K562 (cell line): ENCODE measurements around the gene HOXB4. TPM values are rescaled to one million over a fixed set of nuclear protein-coding genes. Genes with fewer than 3 reads are reported as not detected.

ENCODE experiments used
- EGR1 ChIP-seq: fragments of 450-650 bp; conservative IDR thresholded peaks from 2 replicates; pipeline ENCODE4 v1.6.1; 2017; ENCODE audit warnings: mild to moderate bottlenecking
- KDM4B ChIP-seq, 2 experiments: fragments of 450-650 bp in 1 of 2; sonication (generic) in 1 of 2; IDR thresholded peaks; 2 replicates each; pipeline ENCODE4 v1.6.1; 2016 to 2017; ENCODE audit warnings: borderline replicate concordance in 2 of 2, antibody characterized with exemption in 1 of 2, low read depth in 1 of 2, mild to moderate bottlenecking in 1 of 2
- RBBP5 ChIP-seq: fragments of 200-600 bp; sonication (generic); IDR thresholded peaks from 2 replicates; pipeline ENCODE4 v1.6.1; 2012; ENCODE audit warnings: borderline replicate concordance, mild to moderate bottlenecking, low read length, control low read depth, inconsistent platforms; ENCODE audit not compliant: insufficient read depth, poor library complexity, severe bottlenecking
- SMARCE1 ChIP-seq: fragments of 450-650 bp; IDR thresholded peaks from 2 replicates; pipeline ENCODE4 v1.7.1; 2016; ENCODE audit warnings: mild to moderate bottlenecking
- ZFX ChIP-seq: sonication (generic); formaldehyde crosslinking; IDR thresholded peaks from 2 replicates; pipeline ENCODE4 v1.8.0; 2022; ENCODE audit warnings: mild to moderate bottlenecking, missing genetic modification reagents, moderate library complexity
- polyA plus RNA-seq, 8 experiments: library from polyadenylated mRNA; depleted of rRNA in 4 of 8; stranded (reverse) in 5 of 8; unstranded in 3 of 8; fragments of >200 nt; fragmentation: Nextera tagmentation in 2 of 8; fragmentation: Illumina TruSeq in 1 of 8; extraction: Ambion mirVana in 2 of 8; extraction: Trizol in 1 of 8; gene quantifications; 2 replicates each; pipeline versions ENCODE4 v1.2.1 to v1.2.3, GENCODE V29; 2011 to 2014; ENCODE audit warnings: inconsistent platforms in 1 of 8, missing spikeins in 1 of 8
- total RNA-seq, 7 experiments: library from RNA; depleted of rRNA in 6 of 7; stranded (reverse); fragments of >200 nt in 6 of 7; fragmentation: Illumina TruSeq in 2 of 7; extraction: Trizol in 2 of 7; gene quantifications; 2 replicates each; pipeline versions ENCODE4 v1.2.1 to v1.2.3, GENCODE V29; 2011 to 2021; ENCODE audit warnings: low replicate concordance in 1 of 7
- TF ChIP-seq, protein P1 (sequence below): fragments of 450-650 bp; IDR thresholded peaks from 2 replicates; pipeline ENCODE4 v1.6.1; 2017; ENCODE audit warnings: antibody characterized with exemption, mild to moderate bottlenecking
- TF ChIP-seq, protein P2 (sequence below), 2 experiments: fragments of 450-650 bp in 1 of 2; sonication (generic) in 1 of 2; formaldehyde crosslinking in 1 of 2; IDR thresholded peaks; 2 replicates each; pipeline versions ENCODE4 v1.7.1 to v1.9.0; 2016 to 2022; ENCODE audit warnings: inconsistent platforms in 1 of 2, mild to moderate bottlenecking in 1 of 2, missing genetic modification reagents in 1 of 2
- TF ChIP-seq, protein P3 (sequence below), 3 experiments: fragments of 200-800 bp in 1 of 3; sonication (Bioruptor generic) in 1 of 3; sonication (generic) in 1 of 3; formaldehyde crosslinking in 1 of 3; IDR thresholded peaks; 2 replicates each; pipeline versions ENCODE4 v1.6.1 to v1.8.0; 2016 to 2022; ENCODE audit warnings: mild to moderate bottlenecking in 2 of 3, missing compliant biosample characterization in 2 of 3, missing genetic modification characterization in 2 of 3, missing genetic modification reagents in 1 of 3

The HOXB4 gene
- total and polyA plus RNA-seq, 9 of the 15 experiments (the other 6 are each of a cell fraction or from before 2014, with no cell fraction given), result 1.6 to 34.9 (median 14.9) TPM

DNA sequence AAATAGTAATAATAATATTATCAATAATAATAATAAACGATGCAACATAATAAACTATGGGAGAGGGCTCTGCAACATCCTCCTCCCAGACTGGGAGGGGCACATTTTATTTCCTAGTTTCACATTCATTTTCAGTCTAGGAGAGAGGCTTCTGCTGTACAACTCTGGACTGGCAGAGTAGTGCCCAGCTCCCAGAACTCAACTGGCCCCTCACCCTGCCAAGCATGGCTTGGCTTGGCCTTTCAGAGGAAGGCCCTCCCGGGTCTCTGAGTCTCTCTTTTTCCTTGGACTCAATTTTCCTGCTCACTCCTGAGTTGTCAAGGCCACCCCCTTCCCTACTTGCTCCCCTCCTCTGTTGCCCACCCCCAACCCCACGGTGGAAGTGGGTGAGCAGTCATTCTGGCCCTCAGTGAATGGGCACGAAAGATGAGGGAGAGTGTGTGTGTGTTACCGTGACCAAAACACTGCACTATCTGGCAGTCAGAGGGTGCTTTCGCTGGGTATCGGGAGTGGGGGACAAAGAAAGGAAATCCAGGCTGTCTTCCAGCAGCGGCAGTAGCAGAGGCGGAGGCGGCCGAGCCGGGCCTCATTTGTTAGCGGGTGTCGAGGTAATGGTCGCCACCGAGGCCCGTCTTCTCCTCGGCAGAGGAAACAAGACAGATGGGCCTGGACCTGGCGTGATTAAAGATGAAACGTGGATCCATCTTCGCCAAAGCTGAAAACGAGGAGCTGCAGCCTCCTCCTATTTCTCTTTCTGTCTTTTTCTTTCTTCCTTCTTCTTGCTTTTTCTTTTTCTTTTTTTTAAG lies 2.3 kb downstream of the HOXB4 start (continued):
- TF ChIP-seq, protein P1, sequence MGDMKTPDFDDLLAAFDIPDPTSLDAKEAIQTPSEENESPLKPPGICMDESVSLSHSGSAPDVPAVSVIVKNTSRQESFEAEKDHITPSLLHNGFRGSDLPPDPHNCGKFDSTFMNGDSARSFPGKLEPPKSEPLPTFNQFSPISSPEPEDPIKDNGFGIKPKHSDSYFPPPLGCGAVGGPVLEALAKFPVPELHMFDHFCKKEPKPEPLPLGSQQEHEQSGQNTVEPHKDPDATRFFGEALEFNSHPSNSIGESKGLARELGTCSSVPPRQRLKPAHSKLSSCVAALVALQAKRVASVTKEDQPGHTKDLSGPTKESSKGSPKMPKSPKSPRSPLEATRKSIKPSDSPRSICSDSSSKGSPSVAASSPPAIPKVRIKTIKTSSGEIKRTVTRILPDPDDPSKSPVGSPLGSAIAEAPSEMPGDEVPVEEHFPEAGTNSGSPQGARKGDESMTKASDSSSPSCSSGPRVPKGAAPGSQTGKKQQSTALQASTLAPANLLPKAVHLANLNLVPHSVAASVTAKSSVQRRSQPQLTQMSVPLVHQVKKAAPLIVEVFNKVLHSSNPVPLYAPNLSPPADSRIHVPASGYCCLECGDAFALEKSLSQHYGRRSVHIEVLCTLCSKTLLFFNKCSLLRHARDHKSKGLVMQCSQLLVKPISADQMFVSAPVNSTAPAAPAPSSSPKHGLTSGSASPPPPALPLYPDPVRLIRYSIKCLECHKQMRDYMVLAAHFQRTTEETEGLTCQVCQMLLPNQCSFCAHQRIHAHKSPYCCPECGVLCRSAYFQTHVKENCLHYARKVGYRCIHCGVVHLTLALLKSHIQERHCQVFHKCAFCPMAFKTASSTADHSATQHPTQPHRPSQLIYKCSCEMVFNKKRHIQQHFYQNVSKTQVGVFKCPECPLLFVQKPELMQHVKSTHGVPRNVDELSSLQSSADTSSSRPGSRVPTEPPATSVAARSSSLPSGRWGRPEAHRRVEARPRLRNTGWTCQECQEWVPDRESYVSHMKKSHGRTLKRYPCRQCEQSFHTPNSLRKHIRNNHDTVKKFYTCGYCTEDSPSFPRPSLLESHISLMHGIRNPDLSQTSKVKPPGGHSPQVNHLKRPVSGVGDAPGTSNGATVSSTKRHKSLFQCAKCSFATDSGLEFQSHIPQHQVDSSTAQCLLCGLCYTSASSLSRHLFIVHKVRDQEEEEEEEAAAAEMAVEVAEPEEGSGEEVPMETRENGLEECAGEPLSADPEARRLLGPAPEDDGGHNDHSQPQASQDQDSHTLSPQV, result peak; percentile 47; the same call in 1 of the 2 replicates
- peak; percentile 39 for TF ChIP-seq RBBP5
- TF ChIP-seq EGR1, result 0 out of 2 replicates have a peak, but pooled peaks have one; percentile 17
- TF ChIP-seq, protein P2, sequence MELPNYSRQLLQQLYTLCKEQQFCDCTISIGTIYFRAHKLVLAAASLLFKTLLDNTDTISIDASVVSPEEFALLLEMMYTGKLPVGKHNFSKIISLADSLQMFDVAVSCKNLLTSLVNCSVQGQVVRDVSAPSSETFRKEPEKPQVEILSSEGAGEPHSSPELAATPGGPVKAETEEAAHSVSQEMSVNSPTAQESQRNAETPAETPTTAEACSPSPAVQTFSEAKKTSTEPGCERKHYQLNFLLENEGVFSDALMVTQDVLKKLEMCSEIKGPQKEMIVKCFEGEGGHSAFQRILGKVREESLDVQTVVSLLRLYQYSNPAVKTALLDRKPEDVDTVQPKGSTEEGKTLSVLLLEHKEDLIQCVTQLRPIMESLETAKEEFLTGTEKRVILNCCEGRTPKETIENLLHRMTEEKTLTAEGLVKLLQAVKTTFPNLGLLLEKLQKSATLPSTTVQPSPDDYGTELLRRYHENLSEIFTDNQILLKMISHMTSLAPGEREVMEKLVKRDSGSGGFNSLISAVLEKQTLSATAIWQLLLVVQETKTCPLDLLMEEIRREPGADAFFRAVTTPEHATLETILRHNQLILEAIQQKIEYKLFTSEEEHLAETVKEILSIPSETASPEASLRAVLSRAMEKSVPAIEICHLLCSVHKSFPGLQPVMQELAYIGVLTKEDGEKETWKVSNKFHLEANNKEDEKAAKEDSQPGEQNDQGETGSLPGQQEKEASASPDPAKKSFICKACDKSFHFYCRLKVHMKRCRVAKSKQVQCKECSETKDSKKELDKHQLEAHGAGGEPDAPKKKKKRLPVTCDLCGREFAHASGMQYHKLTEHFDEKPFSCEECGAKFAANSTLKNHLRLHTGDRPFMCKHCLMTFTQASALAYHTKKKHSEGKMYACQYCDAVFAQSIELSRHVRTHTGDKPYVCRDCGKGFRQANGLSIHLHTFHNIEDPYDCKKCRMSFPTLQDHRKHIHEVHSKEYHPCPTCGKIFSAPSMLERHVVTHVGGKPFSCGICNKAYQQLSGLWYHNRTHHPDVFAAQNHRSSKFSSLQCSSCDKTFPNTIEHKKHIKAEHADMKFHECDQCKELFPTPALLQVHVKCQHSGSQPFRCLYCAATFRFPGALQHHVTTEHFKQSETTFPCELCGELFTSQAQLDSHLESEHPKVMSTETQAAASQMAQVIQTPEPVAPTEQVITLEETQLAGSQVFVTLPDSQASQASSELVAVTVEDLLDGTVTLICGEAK (IDR thresholded peaks at IDR 0.05), result 0 out of 2 replicates have a peak, but pooled peaks have one; percentile 17
- TF ChIP-seq, protein P2 (CRISPR knock-in tag; IDR thresholded peaks at IDR 0.05), result no peak
- 0 out of 2 replicates have a peak, but pooled peaks have one; percentile 11 for TF ChIP-seq SMARCE1
- TF ChIP-seq, protein P3, sequence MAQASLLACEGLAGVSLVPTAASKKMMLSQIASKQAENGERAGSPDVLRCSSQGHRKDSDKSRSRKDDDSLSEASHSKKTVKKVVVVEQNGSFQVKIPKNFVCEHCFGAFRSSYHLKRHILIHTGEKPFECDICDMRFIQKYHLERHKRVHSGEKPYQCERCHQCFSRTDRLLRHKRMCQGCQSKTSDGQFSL (CRISPR knock-in tag; IDR thresholded peaks at IDR 0.05), result no peak
- TF ChIP-seq, protein P3 (tag; IDR thresholded peaks at IDR 0.05), result peak in 1 of 2 experiments; percentile 54; a peak in 2 of 4 replicates
- no peak for TF ChIP-seq KDM4B (IDR thresholded peaks at IDR 0.05; ENCODE audit: borderline replicate concordance in 2 of 2, low read depth in 1 of 2)
- TF ChIP-seq ZFX, result peak; percentile 51; the same call in 1 of the 2 replicates
